GM18499 (cell line): Measurements from ENCODE around the gene HAPSTR1.

Experiments
- ATAC-seq: cut with Tn5 transposase; IDR thresholded peaks from one replicate; pipeline ENCODE4 v1.9.1; 2021; ENCODE audit warnings: moderate number of reproducible peaks; ENCODE audit not compliant: insufficient read depth, unreplicated experiment

Gene HAPSTR1

DNA sequence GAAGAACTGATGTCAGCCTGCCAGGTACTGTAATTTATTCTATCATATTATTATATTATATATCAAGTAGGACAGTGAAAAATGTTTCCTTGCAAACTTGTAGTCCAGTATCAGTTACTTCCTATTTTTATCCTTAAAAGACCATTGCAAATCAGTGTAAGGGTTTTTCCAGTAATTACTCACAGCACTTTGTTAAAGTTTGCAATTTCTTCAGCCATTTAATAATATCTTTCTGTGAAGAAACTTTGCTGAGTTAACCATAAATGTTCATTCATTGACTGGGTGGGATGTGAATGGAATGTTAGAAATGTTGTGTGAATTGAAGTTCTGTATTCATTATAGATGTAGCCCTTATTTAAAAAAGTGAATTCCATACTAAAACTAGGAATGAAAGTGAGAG is 26.7 kb downstream of the HAPSTR1 start:
- ATAC-seq: no peak

DNA sequence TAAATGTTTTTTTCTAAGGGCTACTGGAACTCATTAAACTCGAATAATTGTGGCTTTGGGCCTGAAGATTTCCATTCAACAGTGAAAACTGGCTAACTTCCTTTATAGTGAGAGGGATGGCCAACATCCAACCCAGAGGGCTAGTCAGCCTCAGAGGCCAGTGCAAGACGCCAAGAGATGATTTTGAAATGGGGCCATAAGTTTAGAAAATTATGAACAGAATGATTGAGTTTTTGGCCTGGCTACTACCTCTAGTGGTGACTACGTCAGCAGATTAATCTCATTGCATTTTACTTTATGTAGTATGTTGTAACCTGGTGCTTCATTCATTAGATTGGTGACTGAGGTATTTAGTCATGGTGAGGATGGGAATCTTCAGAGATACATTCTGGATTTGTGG is 28.4 kb downstream of the HAPSTR1 start:
- no peak for ATAC-seq

DNA sequence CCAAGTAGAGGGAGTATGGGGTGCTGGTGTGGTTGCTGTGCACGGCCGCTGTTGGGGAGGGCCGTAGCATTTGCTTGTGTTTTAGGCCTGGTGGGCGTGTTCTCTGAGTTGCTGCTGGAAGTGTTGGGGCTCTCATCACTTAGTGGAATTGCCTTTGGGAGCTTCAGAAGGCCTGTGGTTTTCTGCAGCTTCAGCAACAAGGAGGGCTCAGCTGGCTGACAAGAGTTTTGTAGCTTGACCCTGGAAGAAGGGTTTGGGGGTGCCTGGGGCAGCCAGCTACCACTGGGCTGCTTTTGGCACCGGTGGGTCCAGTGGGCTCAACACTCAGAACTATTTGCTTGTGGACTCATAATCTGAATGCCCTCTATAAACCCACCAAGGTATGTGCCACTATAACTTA is 30.9 kb downstream of the HAPSTR1 start:
- no peak for ATAC-seq

DNA sequence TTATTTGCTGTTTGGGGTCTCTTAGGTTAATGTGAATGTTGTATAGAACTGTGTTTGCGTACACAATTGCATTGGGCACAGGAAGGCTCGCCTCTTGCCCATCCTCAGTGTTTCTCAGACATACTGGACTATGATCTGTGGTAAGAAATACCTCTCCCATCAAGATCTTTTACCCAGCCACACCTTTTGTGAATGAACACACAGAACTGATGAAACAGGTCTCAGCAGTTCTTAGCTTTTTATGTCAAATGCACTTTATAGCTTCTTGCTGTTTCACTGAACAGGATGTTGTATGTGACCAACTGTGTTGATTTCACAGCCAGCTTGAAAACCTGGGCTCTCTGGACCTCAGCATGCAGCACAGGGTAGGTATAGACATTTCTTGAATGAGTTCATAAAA is 31.5 kb downstream of the HAPSTR1 start:
- no peak for ATAC-seq

DNA sequence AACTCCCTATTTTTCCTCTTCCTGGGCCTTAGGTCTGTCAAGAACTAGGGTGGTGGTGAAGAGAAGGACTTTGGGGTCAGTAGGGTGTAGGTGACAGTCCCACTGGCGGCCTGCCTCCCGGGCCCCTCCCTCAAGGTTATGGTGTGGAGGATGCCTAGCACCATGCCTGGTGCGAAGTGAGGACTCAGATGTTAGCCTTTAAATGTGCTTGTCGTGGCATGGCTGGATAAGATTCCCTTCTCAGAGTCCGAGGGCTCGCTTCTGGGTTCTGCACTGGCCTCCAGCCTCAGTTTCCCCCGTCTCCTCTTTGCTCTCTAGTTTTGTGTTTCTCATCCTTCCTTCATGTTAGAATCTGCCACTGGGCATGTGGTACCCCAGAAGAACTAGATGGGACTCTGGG is 32.0 kb downstream of the HAPSTR1 start:
- ATAC-seq: no peak

DNA sequence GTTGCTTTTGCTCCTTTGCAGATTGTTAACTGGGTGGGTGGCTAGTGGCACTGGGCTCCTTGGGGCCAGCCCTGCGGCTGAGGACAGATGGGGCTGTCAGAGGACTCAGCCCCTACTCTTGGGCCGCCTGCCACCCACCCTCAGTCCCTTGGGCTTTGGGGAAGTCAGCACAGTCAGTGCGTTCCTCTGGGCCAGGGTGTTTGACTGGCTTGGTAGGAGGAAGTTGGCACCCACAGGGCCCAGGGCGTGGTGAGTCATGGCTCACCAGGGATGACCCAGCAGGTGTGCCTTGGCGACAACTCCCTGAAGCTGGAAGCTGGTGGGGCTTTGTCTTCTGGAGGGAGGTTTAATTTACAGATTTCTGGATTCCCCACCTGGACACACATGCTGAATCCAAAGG is 32.4 kb downstream of the HAPSTR1 start:
- ATAC-seq: no peak

DNA sequence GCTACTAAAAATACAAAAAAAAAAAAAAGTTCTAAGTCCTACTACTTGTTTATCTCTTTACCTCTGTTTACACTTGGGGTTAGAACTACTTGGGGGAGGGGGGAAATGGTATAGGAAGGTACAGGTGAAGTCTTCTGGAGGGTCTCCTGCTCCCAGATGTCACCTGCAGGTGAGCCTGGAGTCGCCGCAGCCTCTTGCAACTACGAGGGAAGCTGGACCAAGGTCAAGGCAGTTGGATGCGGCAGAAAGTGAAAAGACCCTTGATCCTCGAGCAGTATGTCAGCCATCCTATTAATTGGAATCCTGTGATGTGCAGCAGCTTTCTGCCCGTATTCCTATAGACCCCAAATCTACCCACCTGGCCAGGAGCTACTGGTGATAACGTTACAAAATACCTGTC is 33.0 kb downstream of the HAPSTR1 start:
- no peak for ATAC-seq

DNA sequence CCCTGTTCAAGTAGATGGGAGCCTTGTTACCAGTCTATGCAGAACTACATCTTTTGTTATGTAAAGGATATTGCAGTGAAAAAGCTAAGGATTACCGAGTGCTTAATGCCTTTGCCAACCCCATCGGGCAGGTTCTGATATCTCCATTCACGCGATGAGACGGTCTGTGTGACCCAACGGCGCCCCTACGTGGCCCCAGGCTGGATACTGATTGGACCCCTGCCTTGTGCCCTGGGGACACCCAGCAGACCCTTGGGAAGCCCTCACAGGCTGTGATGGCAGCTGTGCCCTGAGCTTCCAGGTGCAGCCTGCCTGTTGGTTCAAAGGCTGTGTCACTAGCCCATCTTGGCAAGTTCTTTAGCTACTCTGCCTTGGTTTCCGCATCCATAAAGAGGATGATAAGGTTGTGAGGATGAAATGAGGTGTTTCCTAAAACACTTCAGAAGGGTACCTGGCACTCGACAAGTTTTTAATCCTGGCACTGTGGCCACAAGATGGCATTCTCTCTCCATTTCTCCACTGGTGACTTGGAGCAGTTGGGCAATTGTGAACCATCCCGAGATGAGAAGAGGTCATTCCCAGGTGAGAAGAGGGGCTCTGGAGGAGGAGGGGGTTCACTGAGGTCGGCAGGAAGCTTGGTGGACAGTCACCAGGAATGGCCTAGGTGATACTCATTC is 33.6 kb downstream of the HAPSTR1 start:
- no peak for ATAC-seq

DNA sequence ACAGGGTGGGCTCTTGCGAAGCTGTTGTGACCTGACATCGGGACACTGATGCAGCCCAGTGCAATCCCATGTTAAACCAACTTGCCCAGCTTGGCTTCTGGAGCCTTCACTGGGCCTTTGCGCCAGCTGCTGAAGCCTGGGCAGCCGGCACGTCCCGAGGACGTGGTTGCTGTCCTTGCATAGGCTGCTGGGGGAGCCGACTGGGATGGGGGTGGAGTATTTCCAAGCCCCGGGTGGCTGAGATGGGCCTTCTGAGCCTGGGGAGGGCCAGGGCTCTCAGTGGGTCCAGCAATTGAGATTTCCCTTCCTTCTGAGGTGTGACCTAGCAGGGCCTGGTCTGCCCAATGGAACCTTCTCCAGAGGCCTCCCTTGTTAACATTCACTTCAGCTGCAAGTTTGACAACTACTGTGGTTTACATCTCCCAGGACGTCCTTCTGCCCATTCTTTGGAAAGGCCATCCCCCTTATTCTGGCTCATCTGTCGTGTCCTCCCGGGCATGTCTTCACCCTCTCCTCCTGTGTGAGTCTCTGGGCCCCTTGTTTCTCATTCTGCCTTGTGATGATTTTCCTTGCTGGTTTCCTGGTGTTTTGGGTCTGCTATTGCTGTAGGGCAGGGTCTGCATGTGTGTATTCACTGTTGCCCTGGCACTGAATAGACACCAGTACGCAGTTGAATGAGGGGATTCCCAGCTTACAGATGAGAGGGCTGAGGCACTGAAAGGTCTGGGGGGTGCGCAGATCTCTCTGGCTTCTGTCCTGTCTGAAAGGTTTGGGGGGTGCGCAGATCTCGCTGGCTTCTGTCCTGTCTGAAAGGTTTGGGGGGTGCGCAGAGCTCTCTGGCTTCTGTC is 34.4 kb downstream of the HAPSTR1 start:
- no peak for ATAC-seq

DNA sequence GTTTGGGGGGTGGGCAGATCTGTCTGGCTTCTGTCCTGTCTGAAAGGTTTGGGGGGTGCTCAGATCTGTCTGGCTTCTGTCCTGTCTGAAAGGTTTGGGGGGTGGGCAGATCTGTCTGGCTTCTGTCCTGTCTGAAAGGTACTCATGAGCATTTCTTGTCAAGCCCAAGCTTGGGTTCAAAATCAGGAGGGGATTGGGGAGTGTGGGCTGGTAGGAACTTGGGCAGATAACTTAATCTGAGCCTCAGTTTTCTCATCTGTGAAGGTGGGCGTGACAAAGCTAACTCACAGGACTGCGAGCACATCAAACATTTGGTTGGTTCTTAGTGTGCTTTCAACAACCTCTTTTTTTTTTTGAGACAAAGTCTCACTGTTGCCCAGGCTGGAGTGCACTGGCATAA is 35.2 kb downstream of the HAPSTR1 start:
- ATAC-seq: no peak

DNA sequence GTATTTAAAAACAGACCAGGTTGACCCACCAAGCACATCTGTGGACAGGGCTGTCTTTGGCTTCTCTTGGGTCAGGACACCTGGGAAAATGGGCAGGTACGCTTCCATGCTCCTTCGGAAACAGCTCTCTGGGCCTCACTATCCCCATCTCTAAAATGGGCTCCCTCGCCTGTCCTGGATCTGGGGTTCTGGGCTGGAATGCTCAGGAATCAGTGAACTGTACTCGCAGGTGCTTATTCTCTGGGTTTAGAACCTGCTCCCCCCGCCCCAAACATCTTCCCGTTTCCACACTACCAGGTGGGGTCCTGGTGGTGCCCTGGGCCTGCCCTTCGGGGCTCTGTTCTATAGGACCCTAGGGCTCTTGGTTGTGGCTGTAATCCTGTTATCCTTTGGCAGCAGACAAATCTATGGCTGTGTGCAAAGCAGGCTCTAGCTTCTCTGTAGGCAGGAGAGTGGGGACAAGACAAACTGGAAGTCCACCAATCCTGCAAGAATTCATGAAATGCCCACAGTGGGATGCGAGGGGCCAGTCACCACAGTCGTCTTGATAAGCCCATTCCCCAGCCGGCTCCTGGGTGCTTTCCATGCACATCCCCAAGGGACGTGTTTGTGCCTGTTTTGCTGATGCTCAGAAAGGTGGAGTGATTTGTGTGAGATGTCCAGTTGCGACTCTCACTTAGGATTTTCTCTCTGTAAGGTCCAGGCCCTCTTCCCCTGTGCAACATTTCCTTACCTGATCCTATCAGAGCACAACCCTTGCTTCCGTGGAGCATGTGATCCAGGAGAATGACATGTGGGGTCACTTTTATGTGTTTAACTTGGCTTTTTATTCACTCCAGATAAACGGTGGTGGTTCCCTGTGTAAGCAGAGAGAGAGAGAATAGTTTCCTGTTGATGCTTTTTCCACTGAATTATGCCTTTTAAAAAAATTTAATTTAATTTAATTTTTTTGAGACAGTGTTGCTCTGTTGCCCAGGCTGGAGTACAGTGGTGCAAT is 37.2 kb downstream of the HAPSTR1 start:
- ATAC-seq: no peak

DNA sequence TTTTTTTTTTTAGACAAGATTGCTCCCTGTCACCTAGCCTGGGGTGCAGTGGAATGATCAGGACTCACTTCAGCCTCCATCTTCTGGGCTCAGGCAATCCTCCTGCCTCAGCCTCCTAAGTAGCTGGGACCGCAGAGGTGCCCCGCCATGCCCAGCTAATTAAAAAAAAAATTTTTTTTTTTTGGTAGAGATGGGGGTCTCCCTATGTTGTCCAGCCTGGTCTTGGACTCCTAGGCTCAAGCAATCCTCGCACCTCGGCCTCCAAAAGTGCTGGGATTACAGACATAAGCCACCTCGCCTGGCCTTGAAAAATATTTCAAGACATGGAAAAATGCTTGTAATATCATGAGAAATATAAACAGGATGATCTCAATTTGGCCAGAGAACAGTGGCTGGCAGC is 42.9 kb downstream of the HAPSTR1 start:
- no peak for ATAC-seq

DNA sequence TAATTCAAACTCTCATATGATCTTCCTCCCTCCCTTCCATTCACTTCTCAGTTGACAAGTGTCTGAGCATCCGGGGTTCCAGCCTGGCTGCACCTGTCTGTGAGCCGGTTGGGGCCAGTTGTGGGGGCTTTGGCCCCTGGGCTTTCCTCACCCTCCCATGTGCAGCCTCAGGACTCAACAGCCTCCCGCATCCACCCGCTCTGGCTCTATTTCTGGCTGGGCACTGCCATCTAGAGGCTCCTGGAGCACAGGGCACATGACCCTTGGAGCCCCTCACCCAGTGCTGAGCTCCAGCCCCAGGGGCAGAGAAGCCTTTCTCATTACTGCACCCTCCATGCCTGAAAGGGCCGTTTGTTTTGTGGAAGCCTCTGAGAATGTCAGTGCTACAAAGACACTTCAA is 43.3 kb downstream of the HAPSTR1 start:
- no peak for ATAC-seq

DNA sequence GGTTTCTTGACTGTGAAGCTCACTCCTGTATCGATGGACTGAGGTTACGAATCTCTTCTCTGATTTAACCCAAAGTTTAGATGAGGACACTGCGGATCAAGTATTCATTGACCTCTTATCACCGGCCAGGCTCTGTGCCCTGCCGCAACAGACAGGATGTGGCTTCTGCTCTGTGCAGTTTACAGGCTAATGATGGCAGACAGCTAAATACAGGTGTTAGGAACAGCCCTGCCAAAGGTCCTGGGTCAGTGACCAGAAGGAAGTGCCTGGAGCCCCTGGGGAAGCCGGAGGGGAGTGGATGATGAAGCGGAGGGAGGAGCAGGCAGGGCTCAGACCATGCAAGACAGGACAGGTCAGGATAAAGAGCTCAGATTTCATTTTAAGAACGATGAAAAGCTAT is 44.4 kb downstream of the HAPSTR1 start:
- ATAC-seq: no peak

DNA sequence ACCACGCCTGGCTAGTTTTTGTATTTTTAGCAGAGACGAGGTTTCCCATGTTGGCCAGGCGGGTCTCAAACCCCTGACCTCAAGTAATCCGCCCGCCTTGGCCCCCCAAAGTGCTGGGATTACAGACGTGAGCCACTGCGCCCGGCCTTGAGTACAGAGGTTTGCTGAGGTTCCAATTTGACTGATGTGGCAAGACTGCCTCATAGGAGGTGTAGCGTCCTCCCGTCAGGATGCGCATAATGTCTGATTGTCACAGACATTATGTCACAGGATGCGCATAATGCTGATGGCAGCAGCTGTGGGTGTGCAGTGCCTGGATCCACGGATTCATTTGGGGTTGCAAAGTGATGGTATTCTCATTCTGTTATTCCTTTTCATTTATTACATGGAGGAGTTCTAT is 45.2 kb downstream of the HAPSTR1 start:
- no peak for ATAC-seq

DNA sequence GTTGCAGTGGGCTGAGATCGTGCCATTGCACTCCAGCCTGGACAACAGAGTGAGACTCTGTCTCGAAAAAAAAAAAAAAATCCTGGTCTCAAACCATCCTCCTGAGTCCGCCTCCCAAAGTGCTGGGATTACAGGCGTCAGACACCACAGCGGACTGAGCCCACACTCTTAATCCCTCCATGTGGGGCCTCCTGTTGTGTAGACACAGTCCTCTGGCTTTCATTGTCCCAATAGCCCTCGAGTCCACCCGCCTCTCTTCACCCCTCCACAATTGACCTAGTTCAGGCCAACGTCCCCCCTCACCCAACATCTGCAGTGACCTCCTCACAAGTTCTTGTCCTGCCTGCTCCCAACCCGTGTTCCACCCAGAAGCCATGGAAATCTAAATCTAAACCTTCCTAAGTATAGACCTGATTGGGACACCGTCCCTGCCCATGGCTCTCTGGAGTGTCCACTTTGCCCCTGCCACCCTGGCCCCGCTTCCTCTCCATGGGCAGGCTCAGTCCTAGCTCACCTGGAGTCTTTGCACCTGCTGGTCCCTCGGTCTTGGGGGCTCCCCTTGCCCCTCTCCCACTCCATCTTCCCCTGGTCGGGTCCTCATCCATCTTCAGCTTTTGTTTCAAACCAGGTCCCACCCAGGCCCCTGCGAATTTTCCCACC is 46.7 kb downstream of the HAPSTR1 start:
- ATAC-seq: no peak

DNA sequence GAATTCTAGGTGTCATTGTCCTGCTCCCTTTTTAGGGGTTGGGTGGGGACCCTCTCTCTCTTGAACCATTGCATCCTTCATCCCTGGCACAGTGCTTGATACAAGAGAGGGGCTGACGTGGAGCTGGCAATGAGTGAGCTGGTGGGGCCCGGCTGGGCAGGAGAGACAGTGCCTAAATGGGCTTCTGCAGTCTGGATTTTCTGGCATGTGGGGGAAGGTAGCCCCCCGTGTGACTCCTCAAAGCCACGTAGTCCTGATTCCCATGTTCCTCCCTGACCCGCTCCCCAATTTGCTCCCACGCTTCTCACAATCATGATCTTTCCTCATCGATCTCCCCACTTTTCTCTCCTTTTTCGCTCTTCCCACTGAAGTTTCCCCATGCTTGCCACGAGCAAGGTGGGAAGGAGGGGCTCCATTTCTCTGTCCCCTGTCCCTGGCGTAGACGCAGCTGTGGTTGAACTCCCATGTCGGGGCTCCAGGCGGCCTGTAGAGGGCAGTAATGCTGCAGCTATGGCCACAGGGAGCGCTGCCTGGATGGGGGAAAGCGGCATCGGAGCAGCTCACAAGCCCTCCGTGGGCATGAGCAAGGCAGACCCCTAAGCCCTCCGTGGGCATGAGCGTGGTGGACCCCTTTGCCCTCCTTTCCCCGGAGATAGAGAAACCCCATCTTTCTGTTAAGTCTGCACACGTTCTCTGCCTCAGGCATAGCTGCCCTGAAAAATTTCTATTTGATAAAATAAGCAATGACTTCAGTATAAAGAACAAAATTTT is 47.5 kb downstream of the HAPSTR1 start:
- ATAC-seq: no peak

DNA sequence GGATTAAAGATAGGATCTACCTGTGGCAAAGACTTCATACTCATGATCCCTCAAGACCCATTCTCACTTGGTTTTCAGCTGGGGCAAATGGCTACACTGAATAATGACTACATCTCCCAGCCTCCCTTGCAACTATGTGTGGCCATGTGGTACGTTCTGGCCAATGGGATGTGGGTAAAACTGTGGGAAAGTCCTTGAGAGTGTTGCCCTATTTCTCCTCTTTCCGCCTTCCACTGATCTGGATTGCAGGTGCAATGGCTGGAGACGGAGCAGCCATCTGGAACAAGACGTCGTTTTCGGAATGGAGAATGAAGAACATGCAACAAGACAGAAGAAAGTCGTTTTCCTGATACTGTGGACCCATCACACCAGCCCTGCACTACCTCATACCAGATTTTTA is 48.5 kb downstream of the HAPSTR1 start:
- ATAC-seq: no peak
